Fibroblast of mammary gland (primary cell): ENCODE results near the gene NOVA2.

Experiments used
- DNase-seq: peaks from one replicate; pipeline ENCODE4 v3.0.0-alpha.2; 2010; ENCODE audit warnings: low read depth
- H3K4me3 ChIP-seq: 2 replicates; pipeline ENCODE4 v1.5.1; 2011; ENCODE audit warnings: low read depth, mild to moderate bottlenecking, low read length, moderate library complexity; ENCODE audit not compliant: control insufficient read depth
- CTCF ChIP-seq: conservative IDR thresholded peaks from 2 replicates; pipeline ENCODE4 v1.5.1; 2011; ENCODE audit warnings: low read depth, low read length, inconsistent platforms; ENCODE audit not compliant: control insufficient read depth, insufficient read depth

Gene NOVA2

GRCh38 chr19:45902651-45903625 is 70.7 kb downstream of the NOVA2 start:
- peak; percentile 95 for DNase-seq
- no peak for TF ChIP-seq CTCF
- peak overlapping the region; percentile 88 for H3K4me3 ChIP-seq

- no peak for TF ChIP-seq CTCF
- no peak for DNase-seq
- peak within 1 kb of the TSS; percentile 88 for H3K4me3 ChIP-seq
These were observed 71.6 kb downstream of the NOVA2 start, which contains the start of gene MYPOP for GRCh38 chr19:45901912-45902650. Gene MYPOP, minus strand, starts transcription at chr19:45902613. Its CDS starts 840 bp downstream, at chr19:45901773.

- TF ChIP-seq CTCF: no peak
- DNase-seq: peak; percentile 44
- peak overlapping the region; percentile 88 for H3K4me3 ChIP-seq
These were observed 72.2 kb downstream of the NOVA2 start for GRCh38 chr19:45901432-45901911.

DNA sequence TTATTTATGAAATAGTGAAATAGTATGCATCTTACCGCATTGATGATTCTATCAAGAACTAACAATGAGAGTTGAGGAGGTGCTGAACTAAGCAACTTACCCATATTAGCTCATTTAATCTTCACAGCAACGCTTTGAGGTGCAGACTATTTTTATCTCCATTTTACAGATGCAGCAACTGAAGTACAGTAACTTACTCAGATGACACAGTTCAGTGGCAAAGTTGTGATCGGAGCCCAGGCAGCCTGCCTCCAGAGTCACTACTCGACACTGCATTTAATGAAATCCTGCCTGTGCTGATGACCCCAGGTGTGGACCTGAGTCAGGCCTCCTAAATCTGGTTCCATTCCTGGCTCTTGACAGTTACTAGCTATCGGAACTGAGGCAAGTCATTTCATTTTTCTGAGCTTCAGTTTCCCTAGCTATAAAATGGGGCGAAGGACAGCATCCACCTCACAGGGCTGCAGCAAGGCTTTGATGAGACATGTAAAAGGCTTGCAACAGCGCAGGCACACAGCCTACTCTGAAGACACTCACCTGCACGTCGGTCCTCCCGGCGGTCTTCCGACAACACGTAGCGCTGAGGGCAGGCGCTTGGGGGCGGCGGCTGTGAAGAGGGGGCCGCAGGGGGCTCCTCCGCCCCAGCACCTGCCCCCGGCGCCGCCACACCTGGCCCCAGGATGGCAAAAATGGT is 72.8 kb downstream of the NOVA2 start:
- no peak for DNase-seq
- H3K4me3 ChIP-seq: peak overlapping the region; percentile 43
- no peak for TF ChIP-seq CTCF

GRCh38 chr19:45899919-45900589 is 73.6 kb downstream of the NOVA2 start:
- no peak for DNase-seq
- TF ChIP-seq CTCF: no peak
- no peak overlapping the region for H3K4me3 ChIP-seq

- H3K4me3 ChIP-seq: no peak overlapping the region
- no peak for DNase-seq
- no peak for TF ChIP-seq CTCF
These were observed 74.4 kb downstream of the NOVA2 start for GRCh38 chr19:45899253-45899652.
